Adrenal gland (tissue), 5 donors: ENCODE results near the gene NFILZ.

Source experiments
- CTCF ChIP-seq, 6 experiments: fragments of 450-650 bp in 4 of 6; fragments of 200-600 bp in 2 of 6; sonication (generic) in 1 of 6; IDR thresholded peaks; 1 replicate in 5 of 6; 2 replicates in 1 of 6; pipeline versions ENCODE4 v1.5.1 to v1.8.0; 2016 to 2021; ENCODE audit warnings: antibody characterized with exemption in 6 of 6, mild to moderate bottlenecking in 2 of 6, moderate library complexity in 1 of 6
- POLR2A ChIP-seq, 2 donors: fragments of 450-650 bp; IDR thresholded peaks; one replicate each; pipeline ENCODE4 v1.6.1; 2017; ENCODE audit warnings: antibody characterized with exemption in 2 of 2, mild to moderate bottlenecking in 2 of 2, moderate library complexity in 1 of 2
- donor health status: DM: no; HTN: no; CAD: no.

DNA sequence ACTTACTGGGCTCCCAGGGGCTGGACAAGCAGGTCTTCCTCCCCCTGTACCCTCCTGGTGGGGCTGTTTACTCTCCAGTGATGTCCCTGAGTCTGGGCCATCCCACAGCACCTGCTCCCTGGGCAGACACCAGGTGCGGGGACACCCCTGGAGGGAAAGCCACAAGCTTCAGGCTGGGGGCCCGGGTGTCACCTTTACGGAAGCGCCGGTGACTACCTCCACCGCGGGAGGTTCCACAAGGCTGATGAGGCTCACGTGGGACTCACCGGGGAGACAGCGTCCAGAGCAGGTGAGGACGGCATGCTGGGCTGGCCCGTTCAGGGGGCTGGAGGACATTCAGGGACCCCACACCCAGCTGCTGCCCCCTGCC, 24.9 kb downstream of the NFILZ start:
- TF ChIP-seq CTCF (IDR thresholded peaks at IDR 0.05) (no peak), POLR2A (IDR thresholded peaks at IDR 0.05) (no peak)
